RWPE2 (cell line): Measurements from ENCODE around the gene PHF12.

Source experiments
- ATAC-seq: fragments of 200-7000 bp; cut with Tn5 transposase; 3 replicates; pipeline ENCODE4 v1.9.1; 2021; ENCODE audit warnings: low read depth
- DNase-seq: peaks from one replicate; pipeline ENCODE4 v3.0.0-alpha.2; 2020; ENCODE audit warnings: low spot score
- H3K27ac ChIP-seq: fragments of 450-650 bp; 2 replicates; pipeline ENCODE4 v1.5.1; 2017; ENCODE audit warnings: mild to moderate bottlenecking; ENCODE audit not compliant: poor library complexity, severe bottlenecking
- H3K27me3 ChIP-seq: fragments of 250-450 bp; sonication (Bioruptor Pico); 2 replicates; pipeline ENCODE4 v1.5.1; 2021; ENCODE audit warnings: mild to moderate bottlenecking, moderate library complexity; ENCODE audit not compliant: insufficient read depth, poor library complexity, severe bottlenecking
- H3K36me3 ChIP-seq: fragments of 250-450 bp; sonication (Bioruptor Pico); 2 replicates; pipeline ENCODE4 v1.5.1; 2020; ENCODE audit warnings: low read depth, mild to moderate bottlenecking, moderate library complexity
- H3K4me1 ChIP-seq: fragments of 250-450 bp; sonication (Bioruptor Pico); 2 replicates; pipeline ENCODE4 v1.5.1; 2021; ENCODE audit warnings: mild to moderate bottlenecking, moderate library complexity; ENCODE audit not compliant: insufficient read depth, poor library complexity, severe bottlenecking
- H3K4me3 ChIP-seq: fragments of 250-450 bp; sonication (Bioruptor Pico); 2 replicates; pipeline ENCODE4 v1.5.1; 2021; ENCODE audit warnings: mild to moderate bottlenecking, moderate library complexity; ENCODE audit not compliant: severe bottlenecking
- H3K9me3 ChIP-seq: fragments of 250-450 bp; sonication (Bioruptor Pico); 2 replicates; pipeline ENCODE4 v1.5.1; 2021; ENCODE audit warnings: mild to moderate bottlenecking, moderate library complexity; ENCODE audit not compliant: severe bottlenecking
- CTCF ChIP-seq: fragments of 450-650 bp; IDR thresholded peaks from one replicate; pipeline ENCODE4 v1.5.1; 2017; ENCODE audit warnings: mild to moderate bottlenecking, moderate library complexity; ENCODE audit not compliant: poor library complexity, severe bottlenecking

PHF12 gene

GRCh38 chr17:28920201-28920600 is 31.1 kb downstream of the PHF12 start:
- H3K9me3 ChIP-seq, result no peaks in the 10 kb centered on the region
- H3K4me3 ChIP-seq, result no peak overlapping the region
- no peak overlapping the region for H3K27ac ChIP-seq
- DNase-seq (no peak), ATAC-seq (no peak)
- H3K36me3 ChIP-seq, result peaks cover 97% of the 10 kb centered on the region
- TF ChIP-seq CTCF, result no peak
- no peaks in the 10 kb centered on the region for H3K27me3 ChIP-seq
- peaks cover 3% of the 10 kb centered on the region for H3K4me1 ChIP-seq

GRCh38 chr17:28918295-28918694 is 33.0 kb downstream of the PHF12 start:
- no peak for ATAC-seq
- DNase-seq, result no peak
- no peak for TF ChIP-seq CTCF
- Histone ChIP-seq H3K4me1 (no peaks in the 10 kb centered on the region), H3K27me3 (no peaks in the 10 kb centered on the region), H3K27ac (no peak overlapping the region), H3K4me3 (no peak overlapping the region), H3K36me3 (peaks cover 99% of the 10 kb centered on the region), H3K9me3 (peaks cover 2% of the 10 kb centered on the region)

- H3K27me3 ChIP-seq, result no peaks in the 10 kb centered on the region
- H3K36me3 ChIP-seq, result peaks cover 99% of the 10 kb centered on the region
- no peak overlapping the region for H3K4me3 ChIP-seq
- peaks cover 2% of the 10 kb centered on the region for H3K9me3 ChIP-seq
- DNase-seq (no peak), ATAC-seq (no peak)
- no peaks in the 10 kb centered on the region for H3K4me1 ChIP-seq
- TF ChIP-seq CTCF, result no peak
- H3K27ac ChIP-seq, result no peak overlapping the region
These were observed 33.9 kb downstream of the PHF12 start for GRCh38 chr17:28917465-28917864.

- H3K27me3 ChIP-seq, result no peaks in the 10 kb centered on the region
- H3K36me3 ChIP-seq, result peaks cover 99% of the 10 kb centered on the region
- H3K9me3 ChIP-seq, result peaks cover 2% of the 10 kb centered on the region
- H3K27ac ChIP-seq, result no peak overlapping the region
- DNase-seq, result no peak
- TF ChIP-seq CTCF, result no peak
- no peaks in the 10 kb centered on the region for H3K4me1 ChIP-seq
- no peak overlapping the region for H3K4me3 ChIP-seq
- no peak for ATAC-seq
These were observed 34.3 kb downstream of the PHF12 start for GRCh38 chr17:28917029-28917428.

DNA sequence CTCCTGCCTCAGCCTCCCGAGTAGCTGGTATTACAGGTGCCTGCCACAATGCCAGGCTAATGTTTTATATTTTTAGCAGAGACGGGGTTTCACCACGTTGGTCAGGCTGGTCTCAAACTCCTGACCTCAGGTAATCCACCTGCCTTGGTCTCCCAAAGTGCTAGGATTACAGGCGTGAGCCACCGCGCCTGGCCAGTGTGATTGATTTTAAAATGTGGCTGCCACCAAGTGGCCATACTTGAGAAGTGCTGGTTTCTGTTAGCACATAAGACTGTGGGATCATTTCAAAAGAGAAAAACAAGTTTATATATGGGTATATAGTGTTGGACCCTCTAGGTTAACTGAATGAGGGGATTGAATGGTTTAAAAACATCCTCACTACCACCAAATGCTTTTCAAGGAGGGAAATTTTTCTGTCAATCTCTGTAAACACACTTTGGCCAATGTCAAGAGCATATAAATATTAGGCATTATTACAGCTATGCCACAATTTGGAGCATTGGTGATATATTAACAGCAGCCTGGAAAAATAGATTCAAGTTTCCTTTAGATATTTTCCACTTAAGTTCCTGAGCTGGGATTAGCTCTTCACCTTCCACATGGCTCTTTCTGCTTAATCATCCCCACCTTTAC is 34.9 kb downstream of the PHF12 start:
- Histone ChIP-seq H3K27me3 (no peaks in the 10 kb centered on the region), H3K27ac (no peak overlapping the region), H3K36me3 (peaks cover 99% of the 10 kb centered on the region), H3K9me3 (peaks cover 2% of the 10 kb centered on the region), H3K4me3 (no peak overlapping the region), H3K4me1 (no peaks in the 10 kb centered on the region)
- TF ChIP-seq CTCF, result peak; percentile 78
- ATAC-seq (peak; percentile 58; the same call in 2 of the 3 replicates), DNase-seq (no peak)
